K562 (cell line): ENCODE measurements around the gene HMBS. TPM values are rescaled to one million over a fixed set of nuclear protein-coding genes. Genes with fewer than 3 reads are reported as not detected.

Experiments
- ATAC-seq: fragments of 200-7000 bp; cut with Tn5 transposase; 3 replicates; pipeline ENCODE4 v1.9.1; 2020; ENCODE audit warnings: moderate library complexity
- BruUV-seq: library from RNA; stranded (reverse); fragments of 400-500 nt; replicated peaks from 2 replicates; lab custom pipeline; 2021; lab: Mats Ljungman, UMichigan
- CTCF ChIA-PET: fragments of 300-600 bp; formaldehyde crosslinking; extraction: SDS; loops from one replicate; lab custom pipeline; 2021; ENCODE audit warnings: low intra/inter-chr PET ratio; lab: Yijun Ruan, JAX
- POLR2A ChIA-PET: fragments of 300-600, 350-650 bp; sonication (Branson Sonifier 250); formaldehyde crosslinking; extraction: SDS; loops from one replicate; lab custom pipeline; 2021; ENCODE audit warnings: antibody characterized with exemption, inconsistent platforms; lab: Yijun Ruan, JAX
- DNase-seq, 4 experiments: peaks; one replicate each; pipeline versions ENCODE4 v3.0.0 to v3.0.0-alpha.2; 2011 to 2018; ENCODE audit warnings: low spot score in 3 of 4, mixed read lengths in 3 of 4; ENCODE audit errors: extremely low read depth in 1 of 4
- FAIRE-seq: peaks from 2 replicates; lab custom pipeline; 2011; peaks lifted over from hg19 to GRCh38; lab: Jason Lieb, UNC
- H2AFZ ChIP-seq: 2 replicates; pipeline ENCODE4 v1.6.0; 2011; ENCODE audit warnings: low read depth, low read length, control low read depth, inconsistent platforms
- H3K27ac ChIP-seq: fragments of 200-600 bp; 3 replicates; pipeline ENCODE4 v1.8.0; 2011; ENCODE audit warnings: low read depth, mild to moderate bottlenecking, control low read depth, inconsistent platforms, low read length, moderate library complexity, mixed read lengths; ENCODE audit errors: extremely low read depth
- H3K27me3 ChIP-seq, 2 experiments: fragments of 300-600 bp in 1 of 2; 2 replicates in 1 of 2; 3 replicates in 1 of 2; pipeline versions ENCODE4 v1.6.0 to v1.8.0; 2011; ENCODE audit warnings: inconsistent platforms in 2 of 2, low read length in 2 of 2, mild to moderate bottlenecking in 1 of 2, mixed read lengths in 1 of 2, moderate library complexity in 1 of 2; ENCODE audit not compliant: control insufficient read depth in 2 of 2, insufficient read depth in 2 of 2
- H3K36me3 ChIP-seq: fragments of 300-600 bp; 3 replicates; pipeline ENCODE4 v1.8.0; 2011; ENCODE audit warnings: mild to moderate bottlenecking, low read length, inconsistent platforms; ENCODE audit not compliant: control insufficient read depth, insufficient read depth
- H3K4me1 ChIP-seq, 2 experiments: fragments of 200-600 bp in 1 of 2; replicated peaks in 1 of 2; 2 replicates in 1 of 2; 3 replicates in 1 of 2; pipeline versions ENCODE4 v1.5.1 to v1.8.0; 2011; ENCODE audit warnings: inconsistent platforms in 2 of 2, low read length in 2 of 2, mild to moderate bottlenecking in 1 of 2, mixed read lengths in 1 of 2, moderate library complexity in 1 of 2; ENCODE audit not compliant: control insufficient read depth in 2 of 2, insufficient read depth in 2 of 2
- H3K4me2 ChIP-seq: 2 replicates; pipeline ENCODE4 v1.6.1; 2011; ENCODE audit warnings: low read length, control low read depth, inconsistent platforms, mixed read lengths; ENCODE audit not compliant: insufficient read depth
- H3K4me3 ChIP-seq: fragments of 200-600 bp; sonication (generic), shearing (Covaris generic); 2 replicates; pipeline ENCODE4 v1.5.1; 2016; ENCODE audit warnings: control low read depth, inconsistent platforms
- H3K79me2 ChIP-seq: fragments of 200-600 bp; 3 replicates; pipeline ENCODE4 v1.8.0; 2011; ENCODE audit warnings: low read length, inconsistent platforms; ENCODE audit not compliant: control insufficient read depth, insufficient read depth
- H3K9ac ChIP-seq, 2 experiments: 2 replicates each; pipeline versions ENCODE4 v1.6.0 to v1.6.1; 2011; ENCODE audit warnings: low read depth in 2 of 2, low read length in 2 of 2, control low read depth in 1 of 2, inconsistent platforms in 1 of 2, mild to moderate bottlenecking in 1 of 2, mixed read lengths in 1 of 2; ENCODE audit not compliant: insufficient read depth in 1 of 2
- H3K9me1 ChIP-seq: one replicate; pipeline ENCODE4 v1.6.0; 2011; ENCODE audit warnings: inconsistent platforms, mild to moderate bottlenecking, low read length, moderate library complexity; ENCODE audit not compliant: control insufficient read depth, insufficient read depth
- H3K9me3 ChIP-seq: replicated peaks from 2 replicates; pipeline ENCODE4 v1.5.1; 2011; ENCODE audit warnings: low read depth, low read length, inconsistent platforms; ENCODE audit not compliant: control insufficient read depth, insufficient read depth
- H4K20me1 ChIP-seq: replicated peaks from 2 replicates; pipeline ENCODE4 v1.6.1; 2011; ENCODE audit warnings: low read length, inconsistent platforms, mixed read lengths; ENCODE audit not compliant: control insufficient read depth, insufficient read depth
- ARNT ChIP-seq, 2 experiments: fragments of 450-650 bp; IDR thresholded peaks; 2 replicates each; pipeline ENCODE4 v1.6.1; 2016; ENCODE audit warnings: mild to moderate bottlenecking in 1 of 2
- C11orf30 ChIP-seq: fragments of 450-650 bp; IDR thresholded peaks from 2 replicates; pipeline ENCODE4 v1.6.1; 2016; ENCODE audit warnings: low read depth, mild to moderate bottlenecking
- GTF2A2 ChIP-seq: IDR thresholded peaks from 2 replicates; pipeline ENCODE4 v1.6.1; 2016; ENCODE audit warnings: mild to moderate bottlenecking, missing genetic modification characterization, missing compliant biosample characterization
- MAFG ChIP-seq: fragments of 450-650 bp; conservative IDR thresholded peaks from 2 replicates; pipeline ENCODE4 v1.6.1; 2016; ENCODE audit warnings: missing genetic modification characterization, missing compliant biosample characterization
- PHF21A ChIP-seq: fragments of 450-650 bp; IDR thresholded peaks from 2 replicates; pipeline ENCODE4 v1.6.1; 2017; ENCODE audit warnings: low read depth, borderline replicate concordance
- SP1 ChIP-seq: sonication (generic); formaldehyde crosslinking; IDR thresholded peaks from 2 replicates; pipeline ENCODE4 v1.8.1; 2022; ENCODE audit warnings: mild to moderate bottlenecking, missing genetic modification reagents
- ZNF143 ChIP-seq: sonication (generic); formaldehyde crosslinking; IDR thresholded peaks from 2 replicates; pipeline ENCODE4 v1.9.0; 2022; ENCODE audit warnings: mild to moderate bottlenecking, missing genetic modification reagents
- WGBS: fragments of 100-300 bp; shearing (Covaris generic); methylation state at CpG from one replicate; pipeline ENCODE4 v1.1.6; 2016; ENCODE audit warnings: low coverage, mixed read lengths; ENCODE audit not compliant: insufficient coverage; ENCODE audit errors: missing lambda C conversion rate; 5-methylcytosine and 5-hydroxymethylcytosine counted together
- in situ Hi-C: fragments of 300-500 bp; cut with MboI; formaldehyde crosslinking; loops from 4 replicates; pipeline ENCODE4 v1.15.0; 2018; ENCODE audit warnings: inconsistent platforms, mixed read lengths
- intact Hi-C: fragments of 100-400 bp; cut with micrococcal nuclease; formaldehyde crosslinking; loops from 2 replicates; pipeline ENCODE4 v1.14.2; 2022
- polyA plus RNA-seq, 8 experiments: library from polyadenylated mRNA; depleted of rRNA in 4 of 8; stranded (reverse) in 5 of 8; unstranded in 3 of 8; fragments of >200 nt; fragmentation: Nextera tagmentation in 2 of 8; fragmentation: Illumina TruSeq in 1 of 8; extraction: Ambion mirVana in 2 of 8; extraction: Trizol in 1 of 8; gene quantifications; 2 replicates each; pipeline versions ENCODE4 v1.2.1 to v1.2.3, GENCODE V29; 2011 to 2014; ENCODE audit warnings: inconsistent platforms in 1 of 8, missing spikeins in 1 of 8
- total RNA-seq, 7 experiments: library from RNA; depleted of rRNA in 6 of 7; stranded (reverse); fragments of >200 nt in 6 of 7; fragmentation: Illumina TruSeq in 2 of 7; extraction: Trizol in 2 of 7; gene quantifications; 2 replicates each; pipeline versions ENCODE4 v1.2.1 to v1.2.3, GENCODE V29; 2011 to 2021; ENCODE audit warnings: low replicate concordance in 1 of 7
- TF ChIP-seq, protein P1 (sequence below), 3 experiments: IDR thresholded peaks in 2 of 3; conservative IDR thresholded peaks in 1 of 3; 2 replicates each; pipeline ENCODE4 v1.5.1; 2011 to 2012; ENCODE audit warnings: low read length in 3 of 3, mild to moderate bottlenecking in 3 of 3, control low read depth in 2 of 3, improper control_type of control experiment in 1 of 3, inconsistent platforms in 1 of 3, low read depth in 1 of 3, mixed read lengths in 1 of 3, moderate library complexity in 1 of 3; ENCODE audit not compliant: insufficient read depth in 2 of 3

The HMBS gene
- total and polyA plus RNA-seq, 9 of the 15 experiments (the other 6 are each of a cell fraction or from before 2014, with no cell fraction given) = 56.9 to 385 (median 286) TPM

DNA sequence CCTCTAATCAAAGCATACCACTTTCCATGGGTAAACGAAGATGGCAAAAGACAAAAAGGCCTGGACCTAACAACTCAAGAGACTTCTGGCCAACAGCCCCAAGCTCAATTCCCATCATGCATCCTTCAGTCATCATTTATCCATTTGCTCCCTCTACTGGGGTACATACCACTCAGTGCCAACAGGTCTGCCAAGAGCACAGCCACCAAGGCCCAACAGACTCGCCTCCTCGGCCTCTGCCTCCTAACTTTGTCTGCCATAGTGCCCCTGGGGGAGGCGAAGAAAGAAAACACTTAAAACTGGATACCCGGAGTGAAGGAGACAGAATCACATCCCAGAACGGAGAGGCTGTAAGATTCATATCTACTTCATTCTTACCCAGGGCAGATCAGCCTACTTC lies 28.8 kb upstream of the HMBS start:
- CTCF ChIA-PET = no interaction called here
- H3K9me3 ChIP-seq = no peaks in the 10 kb centered on the region
- TF ChIP-seq GTF2A2 (tag) = no peak
- no peak for TF ChIP-seq C11orf30
- no peak for TF ChIP-seq ARNT (IDR thresholded peaks at IDR 0.05)
- 0 out of 2 replicates have a peak, but pooled peaks have one; percentile 24 for TF ChIP-seq ZNF143 (CRISPR knock-in tag)
- 0 out of 2 replicates have a peak, but pooled peaks have one; percentile 24 for TF ChIP-seq SP1
- no peak for TF ChIP-seq MAFG (tag)
- TF ChIP-seq, protein P1, sequence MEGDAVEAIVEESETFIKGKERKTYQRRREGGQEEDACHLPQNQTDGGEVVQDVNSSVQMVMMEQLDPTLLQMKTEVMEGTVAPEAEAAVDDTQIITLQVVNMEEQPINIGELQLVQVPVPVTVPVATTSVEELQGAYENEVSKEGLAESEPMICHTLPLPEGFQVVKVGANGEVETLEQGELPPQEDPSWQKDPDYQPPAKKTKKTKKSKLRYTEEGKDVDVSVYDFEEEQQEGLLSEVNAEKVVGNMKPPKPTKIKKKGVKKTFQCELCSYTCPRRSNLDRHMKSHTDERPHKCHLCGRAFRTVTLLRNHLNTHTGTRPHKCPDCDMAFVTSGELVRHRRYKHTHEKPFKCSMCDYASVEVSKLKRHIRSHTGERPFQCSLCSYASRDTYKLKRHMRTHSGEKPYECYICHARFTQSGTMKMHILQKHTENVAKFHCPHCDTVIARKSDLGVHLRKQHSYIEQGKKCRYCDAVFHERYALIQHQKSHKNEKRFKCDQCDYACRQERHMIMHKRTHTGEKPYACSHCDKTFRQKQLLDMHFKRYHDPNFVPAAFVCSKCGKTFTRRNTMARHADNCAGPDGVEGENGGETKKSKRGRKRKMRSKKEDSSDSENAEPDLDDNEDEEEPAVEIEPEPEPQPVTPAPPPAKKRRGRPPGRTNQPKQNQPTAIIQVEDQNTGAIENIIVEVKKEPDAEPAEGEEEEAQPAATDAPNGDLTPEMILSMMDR (IDR thresholded peaks at IDR 0.05 in 2 of 3, conservative IDR thresholded peaks at IDR 0.05 in 1 of 3; ENCODE audit: insufficient read depth in 2 of 3, low read depth in 1 of 3, low read length in 3 of 3) = peak in 1 of 3 experiments; percentile 23; a peak in 1 of 6 replicates
- no peak for TF ChIP-seq PHF21A
- WGBS = 35% methylated on average over 6 of the region's 6 CpGs
- peak in 2 of 4 experiments; percentile 15 for DNase-seq
- in situ Hi-C loops = no loop called here
- H3K4me2 ChIP-seq = peak overlapping the region; percentile 91
- H2AFZ ChIP-seq = no peak overlapping the region
- FAIRE-seq = peak; percentile 15
- no peaks in the 10 kb centered on the region for H3K27me3 ChIP-seq
- H3K79me2 ChIP-seq = peaks cover 44% of the 10 kb centered on the region
- peak overlapping the region; percentile 95 for H3K27ac ChIP-seq
- intact Hi-C loops = loop anchor here (2.0 kb wide), 2 partner anchors 37 to 39 kb away; partner anchors contain the start of genes RPS25 and TRAPPC4
- H3K4me1 ChIP-seq = peaks cover 18 to 21% of the 10 kb centered on the region in 2 experiments; a peak in 3 of 5 replicates
- BruUV-seq = no TSS peak
- ATAC-seq = no peak
- H3K9me1 ChIP-seq = no peaks in the 10 kb centered on the region
- H3K4me3 ChIP-seq = peak overlapping the region; percentile 98
- H3K36me3 ChIP-seq = peaks cover 53% of the 10 kb centered on the region
- POLR2A ChIA-PET = interaction anchor here (0.5 to 8.8 kb wide), 20 partner anchors 11 to 1614 kb away, joined by 3 to 132 read pairs (median 4); partner anchors contain the start of genes HMBS and VPS11
- peak overlapping the region; percentile 94 to 97; a peak in 3 of 4 replicates for H3K9ac ChIP-seq
- H4K20me1 ChIP-seq = no peaks in the 10 kb centered on the region
